HepG2 (cell line): ENCODE measurements around the gene LDAH. TPM values are rescaled to one million over a fixed set of nuclear protein-coding genes. Genes with fewer than 3 reads are reported as not detected.
A peak's percentile ranks its signal among the peaks of the same experiment; 100 is the strongest.

ENCODE experiments used
- NPAS2 ChIP-seq: sonication (generic); formaldehyde crosslinking; IDR thresholded peaks from 2 replicates; pipeline ENCODE4 v1.8.0; 2022; ENCODE audit warnings: mild to moderate bottlenecking, missing genetic modification reagents, borderline replicate concordance
- SP4 ChIP-seq: sonication (generic); formaldehyde crosslinking; IDR thresholded peaks from 2 replicates; pipeline ENCODE4 v1.8.1; 2023; ENCODE audit warnings: mild to moderate bottlenecking, missing genetic modification reagents
- ZNF484 ChIP-seq: sonication (generic); formaldehyde crosslinking; IDR thresholded peaks from 2 replicates; pipeline ENCODE4 v1.5.1; 2020; ENCODE audit warnings: mild to moderate bottlenecking, low read depth, missing genetic modification reagents, borderline replicate concordance
- ZNF557 ChIP-seq: sonication (generic); formaldehyde crosslinking; IDR thresholded peaks from 2 replicates; pipeline ENCODE4 v1.4.0; 2020; ENCODE audit warnings: missing genetic modification reagents
- ZNF761 ChIP-seq: sonication (generic); formaldehyde crosslinking; conservative IDR thresholded peaks from 2 replicates; pipeline ENCODE4 v1.4.0; 2020; ENCODE audit warnings: mild to moderate bottlenecking, missing genetic modification reagents
- polyA plus RNA-seq, 8 experiments: library from polyadenylated mRNA; depleted of rRNA in 3 of 8; stranded (reverse) in 7 of 8; unstranded in 1 of 8; fragments of >200 nt; fragmentation: Illumina TruSeq in 4 of 8; extraction: Trizol in 4 of 8; gene quantifications; 2 replicates each; pipeline versions ENCODE4 v1.2.1 to v1.2.3, GENCODE V29; 2011 to 2016; ENCODE audit warnings: low read depth in 4 of 8, missing spikeins in 1 of 8, mixed read lengths in 1 of 8; ENCODE audit not compliant: insufficient read depth in 1 of 8
- total RNA-seq, 5 experiments: library from RNA; depleted of rRNA; stranded (reverse); fragments of >200 nt; fragmentation: Illumina TruSeq; extraction: Trizol; gene quantifications; 2 replicates each; pipeline ENCODE4 v1.2.3, GENCODE V29; 2016; ENCODE audit warnings: low read depth in 1 of 5
- TF ChIP-seq, protein P1 (sequence below): IDR thresholded peaks from 2 replicates; pipeline ENCODE4 v1.6.1; 2016; ENCODE audit warnings: mild to moderate bottlenecking
- TF ChIP-seq, protein P2 (sequence below): IDR thresholded peaks from 2 replicates; pipeline ENCODE4 v1.6.1; 2012; ENCODE audit warnings: inconsistent platforms
- TF ChIP-seq, protein P3 (sequence below): sonication (generic); formaldehyde crosslinking; IDR thresholded peaks from 2 replicates; pipeline ENCODE4 v1.9.0; 2021; ENCODE audit warnings: mild to moderate bottlenecking, missing genetic modification reagents
- TF ChIP-seq, protein P4 (sequence below): sonication (generic); formaldehyde crosslinking; IDR thresholded peaks from 2 replicates; pipeline ENCODE4 v1.4.0; 2020; ENCODE audit warnings: missing genetic modification reagents, borderline replicate concordance

The LDAH gene
- total and polyA plus RNA-seq, 2 of the 13 experiments (the other 11 are each of a cell fraction or from before 2014, with no cell fraction given): 28.8 to 46.2 TPM

DNA sequence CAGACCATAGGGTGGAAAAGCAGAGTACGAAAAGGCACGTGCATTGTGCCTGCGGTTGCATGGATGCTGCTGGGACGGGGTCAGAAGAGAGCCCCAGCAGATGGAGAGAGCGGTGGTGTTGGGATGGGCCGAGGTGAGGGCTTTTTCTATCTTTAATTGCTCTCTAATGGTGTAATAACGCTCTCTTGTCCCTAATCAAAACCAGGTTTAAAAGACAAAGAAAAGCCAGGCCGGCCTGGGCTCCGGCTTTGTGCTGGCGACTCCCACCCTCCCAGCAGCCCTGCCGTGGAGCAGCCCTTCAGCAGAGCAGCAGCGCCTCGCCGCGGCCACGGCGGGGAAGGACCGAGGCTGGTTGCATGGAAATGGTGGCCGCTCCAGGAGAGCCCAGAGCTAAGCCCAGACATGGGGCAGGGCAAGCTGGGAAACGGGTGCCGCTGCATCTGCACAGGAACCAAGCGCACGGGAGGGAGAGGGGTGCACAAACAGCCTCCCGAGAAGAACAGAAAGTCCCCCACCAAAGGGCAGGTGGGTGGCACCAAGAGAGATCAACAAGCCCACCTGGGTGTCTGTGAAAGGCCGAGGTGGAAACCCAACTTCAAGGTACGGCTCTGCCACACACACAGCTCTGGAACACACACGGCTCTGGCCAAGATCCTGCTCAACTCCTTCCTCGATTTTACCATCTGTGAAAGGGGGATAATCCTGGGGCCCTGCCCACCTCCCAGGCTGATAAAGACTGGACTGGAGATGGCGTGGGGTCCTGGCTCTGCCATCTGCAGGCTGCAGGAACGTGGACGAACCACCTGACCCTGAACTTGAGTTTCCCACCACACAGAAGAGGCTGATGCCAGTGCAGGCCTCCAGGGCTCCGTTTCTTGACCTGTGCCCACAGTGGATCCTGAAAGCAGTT, 187.0 kb downstream of the LDAH start (continued):
- no peak; the same call in 1 of the 2 replicates for TF ChIP-seq ZNF761 (CRISPR knock-in tag)
- TF ChIP-seq SP4: peak; percentile 67; the same call in 1 of the 2 replicates
- TF ChIP-seq, protein P1, sequence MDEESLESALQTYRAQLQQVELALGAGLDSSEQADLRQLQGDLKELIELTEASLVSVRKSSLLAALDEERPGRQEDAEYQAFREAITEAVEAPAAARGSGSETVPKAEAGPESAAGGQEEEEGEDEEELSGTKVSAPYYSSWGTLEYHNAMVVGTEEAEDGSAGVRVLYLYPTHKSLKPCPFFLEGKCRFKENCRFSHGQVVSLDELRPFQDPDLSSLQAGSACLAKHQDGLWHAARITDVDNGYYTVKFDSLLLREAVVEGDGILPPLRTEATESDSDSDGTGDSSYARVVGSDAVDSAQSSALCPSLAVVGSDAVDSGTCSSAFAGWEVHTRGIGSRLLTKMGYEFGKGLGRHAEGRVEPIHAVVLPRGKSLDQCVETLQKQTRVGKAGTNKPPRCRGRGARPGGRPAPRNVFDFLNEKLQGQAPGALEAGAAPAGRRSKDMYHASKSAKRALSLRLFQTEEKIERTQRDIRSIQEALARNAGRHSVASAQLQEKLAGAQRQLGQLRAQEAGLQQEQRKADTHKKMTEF (CRISPR knock-in tag): peak; percentile 81
- TF ChIP-seq, protein P2, sequence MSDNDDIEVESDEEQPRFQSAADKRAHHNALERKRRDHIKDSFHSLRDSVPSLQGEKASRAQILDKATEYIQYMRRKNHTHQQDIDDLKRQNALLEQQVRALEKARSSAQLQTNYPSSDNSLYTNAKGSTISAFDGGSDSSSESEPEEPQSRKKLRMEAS: peak; percentile 61; the same call in 1 of the 2 replicates
- no peak for TF ChIP-seq ZNF484 (CRISPR knock-in tag)
- TF ChIP-seq, protein P3, sequence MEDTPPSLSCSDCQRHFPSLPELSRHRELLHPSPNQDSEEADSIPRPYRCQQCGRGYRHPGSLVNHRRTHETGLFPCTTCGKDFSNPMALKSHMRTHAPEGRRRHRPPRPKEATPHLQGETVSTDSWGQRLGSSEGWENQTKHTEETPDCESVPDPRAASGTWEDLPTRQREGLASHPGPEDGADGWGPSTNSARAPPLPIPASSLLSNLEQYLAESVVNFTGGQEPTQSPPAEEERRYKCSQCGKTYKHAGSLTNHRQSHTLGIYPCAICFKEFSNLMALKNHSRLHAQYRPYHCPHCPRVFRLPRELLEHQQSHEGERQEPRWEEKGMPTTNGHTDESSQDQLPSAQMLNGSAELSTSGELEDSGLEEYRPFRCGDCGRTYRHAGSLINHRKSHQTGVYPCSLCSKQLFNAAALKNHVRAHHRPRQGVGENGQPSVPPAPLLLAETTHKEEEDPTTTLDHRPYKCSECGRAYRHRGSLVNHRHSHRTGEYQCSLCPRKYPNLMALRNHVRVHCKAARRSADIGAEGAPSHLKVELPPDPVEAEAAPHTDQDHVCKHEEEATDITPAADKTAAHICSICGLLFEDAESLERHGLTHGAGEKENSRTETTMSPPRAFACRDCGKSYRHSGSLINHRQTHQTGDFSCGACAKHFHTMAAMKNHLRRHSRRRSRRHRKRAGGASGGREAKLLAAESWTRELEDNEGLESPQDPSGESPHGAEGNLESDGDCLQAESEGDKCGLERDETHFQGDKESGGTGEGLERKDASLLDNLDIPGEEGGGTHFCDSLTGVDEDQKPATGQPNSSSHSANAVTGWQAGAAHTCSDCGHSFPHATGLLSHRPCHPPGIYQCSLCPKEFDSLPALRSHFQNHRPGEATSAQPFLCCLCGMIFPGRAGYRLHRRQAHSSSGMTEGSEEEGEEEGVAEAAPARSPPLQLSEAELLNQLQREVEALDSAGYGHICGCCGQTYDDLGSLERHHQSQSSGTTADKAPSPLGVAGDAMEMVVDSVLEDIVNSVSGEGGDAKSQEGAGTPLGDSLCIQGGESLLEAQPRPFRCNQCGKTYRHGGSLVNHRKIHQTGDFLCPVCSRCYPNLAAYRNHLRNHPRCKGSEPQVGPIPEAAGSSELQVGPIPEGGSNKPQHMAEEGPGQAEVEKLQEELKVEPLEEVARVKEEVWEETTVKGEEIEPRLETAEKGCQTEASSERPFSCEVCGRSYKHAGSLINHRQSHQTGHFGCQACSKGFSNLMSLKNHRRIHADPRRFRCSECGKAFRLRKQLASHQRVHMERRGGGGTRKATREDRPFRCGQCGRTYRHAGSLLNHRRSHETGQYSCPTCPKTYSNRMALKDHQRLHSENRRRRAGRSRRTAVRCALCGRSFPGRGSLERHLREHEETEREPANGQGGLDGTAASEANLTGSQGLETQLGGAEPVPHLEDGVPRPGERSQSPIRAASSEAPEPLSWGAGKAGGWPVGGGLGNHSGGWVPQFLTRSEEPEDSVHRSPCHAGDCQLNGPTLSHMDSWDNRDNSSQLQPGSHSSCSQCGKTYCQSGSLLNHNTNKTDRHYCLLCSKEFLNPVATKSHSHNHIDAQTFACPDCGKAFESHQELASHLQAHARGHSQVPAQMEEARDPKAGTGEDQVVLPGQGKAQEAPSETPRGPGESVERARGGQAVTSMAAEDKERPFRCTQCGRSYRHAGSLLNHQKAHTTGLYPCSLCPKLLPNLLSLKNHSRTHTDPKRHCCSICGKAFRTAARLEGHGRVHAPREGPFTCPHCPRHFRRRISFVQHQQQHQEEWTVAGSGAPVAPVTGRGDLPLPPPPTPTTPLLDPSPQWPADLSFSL: no peak
- TF ChIP-seq, protein P4, sequence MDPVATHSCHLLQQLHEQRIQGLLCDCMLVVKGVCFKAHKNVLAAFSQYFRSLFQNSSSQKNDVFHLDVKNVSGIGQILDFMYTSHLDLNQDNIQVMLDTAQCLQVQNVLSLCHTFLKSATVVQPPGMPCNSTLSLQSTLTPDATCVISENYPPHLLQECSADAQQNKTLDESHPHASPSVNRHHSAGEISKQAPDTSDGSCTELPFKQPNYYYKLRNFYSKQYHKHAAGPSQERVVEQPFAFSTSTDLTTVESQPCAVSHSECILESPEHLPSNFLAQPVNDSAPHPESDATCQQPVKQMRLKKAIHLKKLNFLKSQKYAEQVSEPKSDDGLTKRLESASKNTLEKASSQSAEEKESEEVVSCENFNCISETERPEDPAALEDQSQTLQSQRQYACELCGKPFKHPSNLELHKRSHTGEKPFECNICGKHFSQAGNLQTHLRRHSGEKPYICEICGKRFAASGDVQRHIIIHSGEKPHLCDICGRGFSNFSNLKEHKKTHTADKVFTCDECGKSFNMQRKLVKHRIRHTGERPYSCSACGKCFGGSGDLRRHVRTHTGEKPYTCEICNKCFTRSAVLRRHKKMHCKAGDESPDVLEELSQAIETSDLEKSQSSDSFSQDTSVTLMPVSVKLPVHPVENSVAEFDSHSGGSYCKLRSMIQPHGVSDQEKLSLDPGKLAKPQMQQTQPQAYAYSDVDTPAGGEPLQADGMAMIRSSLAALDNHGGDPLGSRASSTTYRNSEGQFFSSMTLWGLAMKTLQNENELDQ (CRISPR knock-in tag): no peak; the same call in 1 of the 2 replicates
- no peak for TF ChIP-seq NPAS2 (CRISPR knock-in tag)
- TF ChIP-seq ZNF557 (CRISPR knock-in tag): no peak; the same call in 1 of the 2 replicates
- TF ChIP-seq, all 625 proteins: peak for 263
